Common myeloid progenitor, CD34-positive (primary cell): ENCODE data around the gene FAM118B.

Experiments used
- CTCF ChIA-PET: fragments of 350-600 bp; sonication (Branson Sonifier 250); formaldehyde crosslinking; loops from one replicate; lab custom pipeline; 2021; ENCODE audit warnings: antibody characterized with exemption; lab: Charles Lee
- POLR2A ChIA-PET: fragments of 350-600 bp; sonication (Branson Sonifier 250); formaldehyde crosslinking; loops from one replicate; lab custom pipeline; 2021; ENCODE audit warnings: antibody characterized with exemption; lab: Charles Lee
- DNase-seq, 3 donors: peaks; one replicate each; pipeline versions ENCODE4 v3.0.0 to v3.0.0-alpha.2; 2013
- H3K27ac ChIP-seq, 2 experiments: 1 replicate in 1 of 2; 2 replicates in 1 of 2; pipeline ENCODE4 v1.7.0; 2013; ENCODE audit warnings: inconsistent platforms in 2 of 2, low read length in 2 of 2, mild to moderate bottlenecking in 2 of 2, low read depth in 1 of 2, moderate library complexity in 1 of 2; ENCODE audit not compliant: severe bottlenecking in 2 of 2, insufficient read depth in 1 of 2, poor library complexity in 1 of 2
- H3K27me3 ChIP-seq, 5 experiments: replicated peaks in 2 of 5; 1 replicate in 3 of 5; 2 replicates in 2 of 5; pipeline versions ENCODE4 v1.6.1 to v1.7.0; 2013; ENCODE audit warnings: low read length in 4 of 5, mild to moderate bottlenecking in 2 of 5, moderate library complexity in 2 of 5, inconsistent platforms in 1 of 5; ENCODE audit not compliant: insufficient read depth in 5 of 5, control insufficient read depth in 4 of 5
- H3K36me3 ChIP-seq, 4 experiments: 1 replicate in 2 of 4; 2 replicates in 2 of 4; pipeline versions ENCODE4 v1.6.1 to v1.7.0; 2013; ENCODE audit warnings: low read length in 3 of 4, control low read depth in 1 of 4, mild to moderate bottlenecking in 1 of 4; ENCODE audit not compliant: control insufficient read depth in 4 of 4, insufficient read depth in 4 of 4
- H3K4me1 ChIP-seq, 4 experiments: 1 replicate in 3 of 4; 2 replicates in 1 of 4; pipeline versions ENCODE4 v1.6.1 to v1.7.1; 2013; ENCODE audit warnings: low read length in 3 of 4, mild to moderate bottlenecking in 3 of 4, control low read depth in 1 of 4, inconsistent platforms in 1 of 4, moderate library complexity in 1 of 4; ENCODE audit not compliant: control insufficient read depth in 4 of 4, insufficient read depth in 4 of 4; ENCODE audit errors: control extremely low read depth in 1 of 4
- H3K4me3 ChIP-seq, 7 experiments: 1 replicate in 4 of 7; 2 replicates in 3 of 7; pipeline versions ENCODE4 v1.5.1 to v1.7.0; 2013; ENCODE audit warnings: mild to moderate bottlenecking in 7 of 7, low read length in 6 of 7, moderate library complexity in 6 of 7, inconsistent platforms in 2 of 7, low read depth in 2 of 7, control low read depth in 1 of 7; ENCODE audit not compliant: insufficient read depth in 4 of 7, control insufficient read depth in 1 of 7; ENCODE audit errors: extremely low read depth in 1 of 7
- H3K9me3 ChIP-seq, 5 experiments: 1 replicate in 4 of 5; 2 replicates in 1 of 5; pipeline versions ENCODE4 v1.6.1 to v1.7.1; 2013; ENCODE audit warnings: low read length in 4 of 5, mild to moderate bottlenecking in 2 of 5, inconsistent platforms in 1 of 5, low read depth in 1 of 5, moderate library complexity in 1 of 5; ENCODE audit not compliant: control insufficient read depth in 4 of 5, insufficient read depth in 2 of 5; ENCODE audit errors: control extremely low read depth in 1 of 5
- WGBS: methylation state at CpG from one replicate; pipeline ENCODE4 v1.1.5; 2013; ENCODE audit not compliant: insufficient coverage; 5-methylcytosine and 5-hydroxymethylcytosine counted together

FAM118B gene

GRCh38 chr11:126229858-126230540 is 18.4 kb downstream of the FAM118B start:
- H3K4me3 ChIP-seq = no peak overlapping the region
- H3K9me3 ChIP-seq = no peaks in the 10 kb centered on the region
- POLR2A ChIA-PET = no interaction called here
- peaks cover 0 to 6% (median 5%) of the 10 kb centered on the region in 4 experiments for H3K36me3 ChIP-seq
- no peak overlapping the region for H3K27ac ChIP-seq
- CTCF ChIA-PET = interaction anchor here (1.0 to 2.4 kb wide), 2 partner anchors 10 to 12 kb away, joined by 3 to 7 read pairs; no protein-coding TSS in a partner anchor
- H3K27me3 ChIP-seq = no peaks in the 10 kb centered on the region
- peaks cover 0 to 15% (median 5%) of the 10 kb centered on the region in 4 experiments for H3K4me1 ChIP-seq
- DNase-seq = no peak
- WGBS = 40% methylated on average over 2 of the region's 3 CpGs

DNA sequence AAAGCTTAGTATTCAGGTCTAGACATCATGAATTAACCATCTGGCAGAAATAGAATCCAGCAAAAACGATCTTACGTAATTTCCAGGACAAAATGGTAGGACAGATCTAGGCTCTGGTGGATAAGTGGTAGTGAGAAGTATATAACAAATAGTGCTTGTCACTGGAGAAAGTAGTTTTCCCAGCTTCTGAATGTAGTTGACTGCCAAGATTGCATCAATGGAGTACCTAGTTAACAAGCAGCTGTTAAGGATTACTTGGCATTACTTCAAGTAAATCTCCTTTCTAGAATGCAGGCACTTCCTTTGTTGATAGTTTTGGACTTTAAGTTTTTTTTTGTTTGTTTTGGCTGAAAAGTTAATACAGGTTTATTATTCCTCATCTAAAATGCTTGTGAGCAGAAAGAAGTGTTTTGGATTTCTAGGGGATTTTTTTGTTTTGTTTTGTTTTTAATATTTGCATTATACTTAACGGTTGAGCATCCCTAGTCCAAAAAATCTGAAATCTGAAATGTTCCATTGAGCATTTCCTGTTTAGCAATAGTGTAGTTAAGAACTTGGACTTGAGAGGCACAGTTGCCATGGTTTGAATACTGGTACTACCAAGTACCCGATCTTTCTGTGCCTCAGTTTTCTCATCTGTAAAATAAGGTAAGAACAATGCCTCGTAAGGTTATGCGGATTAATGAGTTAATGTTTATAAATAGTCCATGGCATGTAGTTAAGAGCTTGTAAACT is 20.3 kb downstream of the FAM118B start:
- Histone ChIP-seq H3K27ac (no peak overlapping the region), H3K4me3 (no peak overlapping the region), H3K36me3 (peaks cover 8 to 13% (median 10%) of the 10 kb centered on the region in 4 experiments), H3K4me1 (peaks cover 0 to 15% (median 5%) of the 10 kb centered on the region in 4 experiments), H3K27me3 (no peaks in the 10 kb centered on the region), H3K9me3 (peaks cover 0 to 2% (median 0%) of the 10 kb centered on the region in 5 experiments)
- WGBS = 94% methylated on average over 6 of the region's 6 CpGs
- DNase-seq = no peak
- POLR2A ChIA-PET = interaction anchor here (0.6 kb wide), 2 partner anchors 20 to 42 kb away, joined by 3 to 6 read pairs; partner anchors contain the start of gene FAM118B
- CTCF ChIA-PET = no interaction called here

- POLR2A ChIA-PET = no interaction called here
- CTCF ChIA-PET = no interaction called here
Measured at GRCh38 chr11:126232683-126233082, 21.1 kb downstream of the FAM118B start.

GRCh38 chr11:126233391-126233790 is 21.8 kb downstream of the FAM118B start:
- ChIA-PET POLR2A (no interaction called here), CTCF (no interaction called here)
- Histone ChIP-seq H3K9me3 (peaks cover 0 to 2% (median 0%) of the 10 kb centered on the region in 5 experiments), H3K4me3 (no peak overlapping the region), H3K27ac (no peak overlapping the region), H3K4me1 (peaks cover 0 to 15% (median 5%) of the 10 kb centered on the region in 4 experiments), H3K36me3 (peaks cover 8 to 13% (median 13%) of the 10 kb centered on the region in 4 experiments), H3K27me3 (no peaks in the 10 kb centered on the region)
- DNase-seq = no peak
- WGBS = 100% methylated on average over 2 of the region's 4 CpGs

More at GRCh38 chr11:126232683-126233082, 21.1 kb downstream of the FAM118B start:
- no CpG with 5 or more reads among the region's 3 CpGs for WGBS
- Histone ChIP-seq H3K36me3 (peaks cover 8 to 13% (median 10%) of the 10 kb centered on the region in 4 experiments), H3K4me1 (peaks cover 0 to 15% (median 5%) of the 10 kb centered on the region in 4 experiments), H3K27ac (no peak overlapping the region), H3K4me3 (no peak overlapping the region), H3K27me3 (no peaks in the 10 kb centered on the region), H3K9me3 (peaks cover 0 to 2% (median 0%) of the 10 kb centered on the region in 5 experiments)
- DNase-seq = no peak

DNA sequence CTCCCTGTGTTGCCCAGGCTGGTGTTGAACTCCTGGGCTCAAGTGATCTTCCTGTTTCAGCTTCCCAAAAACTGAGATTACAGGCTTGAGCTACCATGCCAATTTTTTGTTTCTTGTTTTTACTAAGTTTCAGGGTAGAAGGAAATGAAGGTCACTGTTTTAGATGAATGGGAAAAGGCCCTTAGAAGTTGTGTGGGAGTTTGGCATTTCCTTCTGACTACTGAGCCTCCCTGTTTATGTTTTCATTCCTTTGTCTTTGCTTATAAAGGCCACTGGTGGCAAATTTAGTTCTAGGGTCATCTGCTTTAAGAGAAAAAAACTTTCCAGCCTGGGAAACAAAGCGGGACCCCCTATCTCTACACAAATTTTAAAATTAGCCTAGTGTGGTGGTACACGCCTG is 35.1 kb downstream of the FAM118B start:
- Histone ChIP-seq H3K9me3 (no peaks in the 10 kb centered on the region), H3K27me3 (no peaks in the 10 kb centered on the region), H3K36me3 (peaks cover 11 to 29% (median 22%) of the 10 kb centered on the region in 4 experiments), H3K4me1 (no peaks in the 10 kb centered on the region), H3K4me3 (no peak overlapping the region), H3K27ac (no peak overlapping the region)
- WGBS = 93% methylated on average over 2 of the region's 2 CpGs
- POLR2A ChIA-PET = no interaction called here
- CTCF ChIA-PET = interaction anchor here (1.5 kb wide), 1 partner anchor 15 kb away, joined by 3 read pairs; no protein-coding TSS in a partner anchor
- DNase-seq = no peak

DNA sequence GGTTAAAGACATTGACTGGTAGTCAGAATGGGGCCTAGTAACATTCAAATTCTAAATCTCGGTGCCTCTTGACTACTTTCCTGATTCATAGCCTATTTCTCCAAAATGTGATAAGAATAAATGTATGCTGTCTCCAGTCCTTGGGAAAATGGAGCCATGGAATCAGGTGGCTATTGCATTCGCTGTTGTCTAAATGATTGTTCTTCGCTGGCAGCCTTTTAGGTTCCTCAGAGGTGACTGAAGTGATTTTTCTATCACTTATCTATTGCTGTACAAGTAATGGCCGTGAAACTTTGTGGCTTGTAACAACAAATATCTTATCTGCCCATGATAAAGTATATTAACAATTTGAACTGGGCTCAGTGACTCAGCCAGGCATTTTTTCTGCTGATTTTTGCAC is 41.7 kb downstream of the FAM118B start:
- peaks cover 6 to 46% (median 32%) of the 10 kb centered on the region in 4 experiments for H3K36me3 ChIP-seq
- POLR2A ChIA-PET = no interaction called here
- CTCF ChIA-PET = interaction anchor here (2.1 kb wide), 1 partner anchor 12 kb away, joined by 5 read pairs; no protein-coding TSS in a partner anchor

More for the DNA sequence above, 41.7 kb downstream of the FAM118B start:
- no peaks in the 10 kb centered on the region for H3K9me3 ChIP-seq
- WGBS = no CpG with 5 or more reads among the region's 4 CpGs
- DNase-seq = no peak
- H3K27me3 ChIP-seq = no peaks in the 10 kb centered on the region
- no peak overlapping the region for H3K4me3 ChIP-seq
- H3K27ac ChIP-seq = no peak overlapping the region
- H3K4me1 ChIP-seq = no peaks in the 10 kb centered on the region
